Transverse colon (tissue), 4 donors: ENCODE measurements around the gene HEBP2. TPM values are rescaled to one million over a fixed set of nuclear protein-coding genes. Genes with fewer than 3 reads are reported as not detected.
"Not testable (repeated sequence)": the region's sequence is repeated elsewhere in the genome, so short reads cannot be mapped to it uniquely, and the experiment has no call there.

ENCODE experiments used
- DNase-seq: peaks from one replicate; pipeline ENCODE4 v3.0.0-alpha.2; 2019
- H3K27ac ChIP-seq, 4 donors: fragments of 200-600 bp; sonication (generic); 2 replicates each; pipeline ENCODE4 v1.5.1; 2016 to 2018; ENCODE audit warnings: inconsistent platforms in 4 of 4
- H3K27me3 ChIP-seq: fragments of 200-600 bp; sonication (generic); 2 replicates; pipeline ENCODE4 v1.5.1; 2017; ENCODE audit warnings: inconsistent platforms
- H3K36me3 ChIP-seq, 4 donors: fragments of 200-600 bp; sonication (generic); 2 replicates each; pipeline ENCODE4 v1.5.1; 2017 to 2019; ENCODE audit warnings: inconsistent platforms in 4 of 4
- H3K4me1 ChIP-seq, 4 donors: fragments of 200-600 bp; sonication (generic); 2 replicates each; pipeline ENCODE4 v1.5.1; 2017 to 2020; ENCODE audit warnings: inconsistent platforms in 4 of 4
- H3K4me3 ChIP-seq, 4 donors: fragments of 200-600 bp; sonication (generic); 1 replicate in 1 of 4; 2 replicates in 3 of 4; pipeline versions ENCODE4 v1.5.1 to v1.6.1; 2017 to 2019; ENCODE audit warnings: inconsistent platforms in 4 of 4
- H3K9me3 ChIP-seq, 2 donors: fragments of 200-600 bp; sonication (generic); 2 replicates each; pipeline ENCODE4 v1.5.1; 2017 to 2019; ENCODE audit warnings: inconsistent platforms in 2 of 2
- CTCF ChIP-seq, 5 experiments: fragments of 200-600 bp in 3 of 5; fragments of 450-650 bp in 2 of 5; sonication (generic) in 3 of 5; IDR thresholded peaks; 1 replicate in 2 of 5; 2 replicates in 3 of 5; pipeline ENCODE4 v1.5.1; 2016 to 2017; ENCODE audit warnings: antibody characterized with exemption in 5 of 5, inconsistent platforms in 3 of 5, mild to moderate bottlenecking in 2 of 5, moderate library complexity in 1 of 5
- EP300 ChIP-seq: sonication (generic); formaldehyde crosslinking; IDR thresholded peaks from one replicate; pipeline ENCODE4 v1.6.1; 2017; ENCODE audit warnings: antibody characterized with exemption, low read depth
- POLR2A ChIP-seq: fragments of 450-650 bp; IDR thresholded peaks from one replicate; pipeline ENCODE4 v1.6.1; 2016; ENCODE audit warnings: antibody characterized with exemption, mild to moderate bottlenecking, moderate library complexity
- POLR2AphosphoS5 ChIP-seq, 3 donors: sonication (generic); formaldehyde crosslinking; IDR thresholded peaks; one replicate each; pipeline ENCODE4 v1.6.1; 2016; ENCODE audit warnings: antibody characterized with exemption in 3 of 3
- WGBS, 2 donors: methylation state at CpG; one replicate each; pipeline ENCODE4 v1.1.5; 2018; ENCODE audit warnings: low coverage in 1 of 2; 5-methylcytosine and 5-hydroxymethylcytosine counted together
- in situ Hi-C, 4 donors: fragments of 200-750 bp; cut with MboI; loops; one replicate each; pipeline versions ENCODE4 v1.15.0 to v1.15.1; 2017; ENCODE audit warnings: low sequenced_read_pairs in 3 of 4, low pct_ligation_motif_present in 1 of 4, low pct_unique_long_range_greater_than_20kb in 1 of 4
- intact Hi-C: fragments of 100-400 bp; cut with DNase I; formaldehyde crosslinking; loops from one replicate; pipeline ENCODE4 v1.15.1; 2023; ENCODE audit warnings: low total_unique reads
- total RNA-seq, 4 donors: library from RNA; depleted of rRNA; stranded (reverse); fragments of >200 nt; gene quantifications; one replicate each; pipeline ENCODE4 v1.1.0, GENCODE V29; 2016

The HEBP2 gene
- 10 to 100 TPM; 33.3 to 77.8 (median 73.4) TPM for total RNA-seq

- in situ Hi-C loops (loop anchor here in 3 of 4 donors (25.0 kb wide), 2 partner anchors 292 to 358 kb away; partner anchors contain the start of genes CCDC28A (in 2 of the 3) and PERP (in 2 of the 3)), intact Hi-C loops (loop anchor here (10.0 kb wide), 1 partner anchor 289 kb away; no protein-coding TSS in a partner anchor)
- WGBS, 2 donors = 0% methylated on average over 18 of the region's 92 CpGs; no CpG with 5 or more reads in 1 of the 2 donors
- Histone ChIP-seq H3K4me3 (peak within 1 kb of the TSS; percentile 66 to 86 (median 82)), H3K4me1 (peaks cover 0 to 19% (median 14%) of the 10 kb centered on the region in 4 donors), H3K9me3 (no peaks in the 10 kb centered on the region), H3K27ac (peak within 1 kb of the TSS; percentile 94 to 97 (median 95)), H3K36me3 (peaks cover 0 to 21% (median 5%) of the 10 kb centered on the region in 4 donors), H3K27me3 (no peaks in the 10 kb centered on the region)
- DNase-seq = peak; percentile 97
- peak; percentile 89 for TF ChIP-seq POLR2A
- peak; percentile 86 to 91 (median 91) for TF ChIP-seq POLR2AphosphoS5 (IDR thresholded peaks at IDR 0.05)
- peak in 4 of 5 experiments; percentile 38 to 49 (median 42) for TF ChIP-seq CTCF (IDR thresholded peaks at IDR 0.05)
- no peak for TF ChIP-seq EP300
Measured at GRCh38 chr6:138403801-138404665, at the start of gene HEBP2. TSS of gene HEBP2 (plus strand) at chr6:138404223. CDS start at chr6:138404496, 273 bp downstream.

GRCh38 chr6:138357928-138358327 is 46.1 kb upstream of the HEBP2 start:
- Histone ChIP-seq H3K4me3 (no peak overlapping the region), H3K4me1 (no peaks in the 10 kb centered on the region), H3K27me3 (no peaks in the 10 kb centered on the region), H3K9me3 (no peaks in the 10 kb centered on the region), H3K27ac (no peak overlapping the region), H3K36me3 (no peaks in the 10 kb centered on the region)
- no peak for DNase-seq
- in situ Hi-C loops = no loop called here
- 60 to 90% methylated on average over 1 of the region's 1 CpG for WGBS, 2 donors
- intact Hi-C loops = no loop called here
- TF ChIP-seq POLR2A (no peak), POLR2AphosphoS5 (IDR thresholded peaks at IDR 0.05) (no peak), EP300 (no peak), CTCF (IDR thresholded peaks at IDR 0.05) (no peak)

GRCh38 chr6:138368684-138369083 is 35.3 kb upstream of the HEBP2 start:
- H3K4me3 ChIP-seq, H3K4me1 ChIP-seq, H3K36me3 ChIP-seq, H3K27me3 ChIP-seq, intact Hi-C loops, in situ Hi-C loops, H3K27ac ChIP-seq, H3K9me3 ChIP-seq, DNase-seq: not testable (repeated sequence)
- 87 to 88% methylated on average over 6 to 8 of the region's 8 CpGs for WGBS, 2 donors

- WGBS, 2 donors = 81% methylated on average over 8 to 9 of the region's 9 CpGs
- H3K4me3 ChIP-seq = no peak overlapping the region
- DNase-seq = no peak
- intact Hi-C loops (no loop called here), in situ Hi-C loops (no loop called here)
- no peaks in the 10 kb centered on the region for H3K36me3 ChIP-seq
- TF ChIP-seq CTCF (IDR thresholded peaks at IDR 0.05) (no peak), POLR2A (no peak), EP300 (no peak), POLR2AphosphoS5 (IDR thresholded peaks at IDR 0.05) (no peak)
- H3K27me3 ChIP-seq = no peaks in the 10 kb centered on the region
- no peaks in the 10 kb centered on the region for H3K4me1 ChIP-seq
- H3K9me3 ChIP-seq = no peaks in the 10 kb centered on the region
- no peak overlapping the region for H3K27ac ChIP-seq
Measured at GRCh38 chr6:138370631-138371451, 33.2 kb upstream of the HEBP2 start.
